AG04450 (cell line): ENCODE results near the gene UCHL3. TPM values are rescaled to one million over a fixed set of nuclear protein-coding genes. Genes with fewer than 3 reads are reported as not detected.

Experiments
- CTCF ChIA-PET: fragments of 300-600, 350-600 bp; formaldehyde crosslinking; extraction: SDS; loops from one replicate; lab custom pipeline; 2022; ENCODE audit warnings: antibody characterized with exemption, inconsistent platforms; lab: Charles Lee
- POLR2A ChIA-PET: fragments of 350-600 bp; formaldehyde crosslinking; extraction: SDS; loops from one replicate; lab custom pipeline; 2021; ENCODE audit warnings: antibody characterized with exemption, inconsistent platforms; lab: Yijun Ruan, JAX
- DNase-seq: peaks from one replicate; pipeline ENCODE4 v3.0.0-alpha.2; 2011; ENCODE audit warnings: low read depth, low spot score
- H3K27ac ChIP-seq: one replicate; pipeline ENCODE4 v1.5.1; 2012; ENCODE audit warnings: low read depth, low read length, control low read depth
- H3K27me3 ChIP-seq: one replicate; pipeline ENCODE4 v1.6.0; 2012; ENCODE audit warnings: low read length; ENCODE audit not compliant: control insufficient read depth, insufficient read depth
- H3K4me3 ChIP-seq: 2 replicates; pipeline ENCODE4 v1.5.1; 2011; ENCODE audit warnings: mild to moderate bottlenecking, low read depth, low read length, control low read depth
- H3K9me3 ChIP-seq: 2 replicates; pipeline ENCODE4 v1.5.1; 2012; ENCODE audit warnings: low read length; ENCODE audit not compliant: control insufficient read depth, insufficient read depth
- CTCF ChIP-seq: IDR thresholded peaks from 2 replicates; pipeline ENCODE4 v1.5.1; 2011; ENCODE audit warnings: low read depth, low read length, control low read depth, inconsistent platforms
- polyA minus RNA-seq: library from RNA; depleted of rRNA, polyadenylated mRNA; stranded (reverse); fragments of >200 nt; gene quantifications from 2 replicates; pipeline ENCODE4 v1.2.3, GENCODE V29; 2011; rRNA and poly(A)+ RNA removed
- polyA plus RNA-seq: library from polyadenylated mRNA; depleted of rRNA; stranded (reverse); fragments of >200 nt; gene quantifications from 2 replicates; pipeline ENCODE4 v1.2.3, GENCODE V29; 2011; rRNA removed

UCHL3 gene
- polyA plus RNA-seq (73.1 and 95.5 TPM in 2 replicates), polyA minus RNA-seq (14.7 and 24.8 TPM in 2 replicates)

DNA sequence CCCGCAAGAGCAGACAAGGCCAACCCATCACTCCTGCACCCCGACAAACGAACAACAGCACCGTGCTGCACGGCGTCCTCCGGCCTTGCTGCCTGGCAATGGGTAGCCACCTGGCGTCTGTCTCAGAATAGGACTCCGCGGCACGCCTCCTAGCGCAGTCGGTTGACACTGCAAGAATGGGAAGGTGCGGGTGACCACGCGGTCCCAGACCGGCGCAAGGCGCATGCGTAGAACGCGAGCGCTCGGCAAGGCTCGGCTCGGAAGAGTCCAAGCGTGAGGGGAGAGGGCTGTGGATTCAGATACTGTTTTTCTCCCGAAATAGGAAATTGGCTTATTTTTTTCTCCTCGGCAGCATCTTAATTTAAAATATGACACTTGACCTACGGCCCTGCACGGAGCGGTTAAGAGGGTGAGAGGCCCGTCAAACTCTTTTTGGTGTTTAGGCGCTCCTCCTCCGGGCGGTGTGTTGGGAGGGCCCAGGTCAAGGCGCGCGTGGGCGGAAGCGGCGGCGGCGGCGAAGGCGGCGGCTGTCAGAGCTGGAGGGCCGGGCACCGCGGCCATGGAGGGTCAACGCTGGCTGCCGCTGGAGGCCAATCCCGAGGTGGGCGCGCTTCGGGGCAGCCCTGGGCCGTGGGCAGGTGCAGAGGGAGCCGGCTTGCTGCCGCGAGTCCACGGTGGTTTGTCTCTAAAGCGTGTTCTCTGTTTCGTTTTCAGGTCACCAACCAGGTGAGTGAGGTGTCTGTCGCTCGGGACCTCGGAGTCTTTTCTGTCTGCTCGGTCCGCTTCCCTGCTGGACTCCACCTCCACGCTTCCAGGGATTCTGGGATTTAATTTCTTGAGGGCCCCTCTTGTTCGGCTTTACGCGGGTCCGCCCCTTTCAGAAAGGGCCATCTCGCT, at the start of gene UCHL3:
UCHL3 (plus strand) TSS at position 530 of the 897 bp plus-strand sequence; CDS start at position 560, 30 bp downstream.
- CTCF ChIA-PET = interaction anchor here (0.7 to 1.7 kb wide), 8 partner anchors 12 to 1354 kb away, joined by 3 to 9 read pairs (median 4); partner anchors contain the start of genes COMMD6 and TBC1D4
- TF ChIP-seq CTCF = peak; percentile 83
- H3K27me3 ChIP-seq = no peaks in the 10 kb centered on the region
- DNase-seq = peak; percentile 92
- no peaks in the 10 kb centered on the region for H3K9me3 ChIP-seq
- POLR2A ChIA-PET = interaction anchor here (0.5 to 1.7 kb wide), 3 partner anchors 12 to 136 kb away, joined by 4 to 28 read pairs (median 7); partner anchors contain the start of genes COMMD6 and TBC1D4
- peak within 1 kb of the TSS; percentile 93 for H3K4me3 ChIP-seq
- H3K27ac ChIP-seq = peak within 1 kb of the TSS; percentile 85

GRCh38 chr13:75505327-75505726, 44.3 kb upstream of the UCHL3 start:
- H3K4me3 ChIP-seq = no peak overlapping the region
- no peak for DNase-seq
- H3K27me3 ChIP-seq = no peaks in the 10 kb centered on the region
- no peak overlapping the region for H3K27ac ChIP-seq
- POLR2A ChIA-PET = no interaction called here
- CTCF ChIA-PET = interaction anchor here (0.7 kb wide), 1 partner anchor 33 kb away, joined by 3 read pairs; no protein-coding TSS in a partner anchor
- no peak for TF ChIP-seq CTCF
- H3K9me3 ChIP-seq = no peaks in the 10 kb centered on the region

DNA sequence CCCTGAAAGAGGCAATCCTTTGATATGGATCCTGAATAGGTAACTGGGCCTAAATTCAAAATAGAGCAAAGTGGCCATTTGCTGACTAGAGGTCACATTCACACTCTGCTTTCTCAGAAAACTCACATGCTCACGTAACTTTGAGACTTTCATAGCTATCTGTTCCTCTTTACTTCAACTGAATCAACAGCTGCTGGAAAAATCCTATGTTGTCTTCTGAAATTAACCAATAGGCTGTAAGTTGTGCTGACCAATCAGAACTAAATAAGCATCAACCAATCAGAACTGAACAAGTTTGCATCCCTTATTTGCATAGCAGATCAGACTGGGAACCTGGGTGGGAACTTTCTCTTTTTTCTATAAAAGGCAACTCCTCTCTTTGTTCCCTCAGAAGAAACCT, 43.6 kb upstream of the UCHL3 start:
- ChIA-PET CTCF (interaction anchor here (0.7 kb wide), 1 partner anchor 32 kb away, joined by 3 read pairs; no protein-coding TSS in a partner anchor), POLR2A (no interaction called here)
- Histone ChIP-seq H3K9me3 (no peaks in the 10 kb centered on the region), H3K27ac (no peak overlapping the region), H3K27me3 (no peaks in the 10 kb centered on the region), H3K4me3 (no peak overlapping the region)
- TF ChIP-seq CTCF = no peak
- no peak for DNase-seq

DNA sequence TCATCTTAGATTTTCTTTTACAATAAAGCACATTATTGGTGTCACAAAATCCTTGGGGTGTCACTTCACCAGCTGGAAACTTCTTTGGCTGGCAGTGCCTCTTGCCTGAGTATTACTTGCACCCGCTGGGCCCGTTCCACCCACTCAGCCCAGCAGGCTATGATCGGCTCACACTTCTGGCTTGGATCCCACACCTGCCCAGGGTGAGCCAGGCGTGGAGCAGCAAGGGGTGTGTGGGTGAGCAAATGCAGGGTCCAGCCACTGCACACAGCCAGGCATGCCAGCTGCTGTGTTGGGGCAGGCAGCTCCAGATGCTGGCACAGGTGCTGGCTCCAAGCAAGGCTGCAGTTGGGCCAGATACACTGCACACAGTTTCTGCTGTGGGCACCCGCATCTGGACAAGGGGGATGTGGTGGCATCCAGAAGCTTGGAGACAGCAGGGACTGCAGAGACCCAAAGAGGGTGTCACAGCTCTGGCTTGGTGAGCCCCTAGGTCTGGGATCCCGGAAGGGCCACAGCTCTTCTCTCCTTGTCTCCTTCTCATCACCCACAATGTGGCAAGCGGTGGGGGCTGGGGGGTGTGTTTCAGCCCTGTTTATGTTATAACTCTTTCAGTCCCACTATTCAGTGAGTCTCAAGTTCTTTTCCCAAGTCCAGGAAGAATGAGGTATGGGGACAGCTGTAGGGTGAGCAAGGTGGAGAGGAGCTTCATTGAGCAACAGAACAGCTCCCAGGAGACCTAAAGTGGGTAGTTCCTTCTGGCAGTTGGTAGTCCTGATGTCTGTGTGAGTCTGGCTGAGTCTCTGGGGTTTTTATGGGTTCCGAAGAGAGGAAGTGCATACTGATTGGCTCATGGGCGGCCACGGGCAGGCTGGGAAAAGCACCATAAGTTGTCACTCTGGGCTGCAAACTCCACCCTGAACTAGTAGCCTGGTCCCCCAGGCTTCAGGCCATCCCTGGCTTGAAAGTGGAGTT, 42.3 kb upstream of the UCHL3 start:
- Histone ChIP-seq H3K4me3 (no peak overlapping the region), H3K27ac (no peak overlapping the region), H3K9me3 (no peaks in the 10 kb centered on the region), H3K27me3 (no peaks in the 10 kb centered on the region)
- TF ChIP-seq CTCF = no peak
- ChIA-PET POLR2A (no interaction called here), CTCF (no interaction called here)
- no peak for DNase-seq
